Mesenchymal stem cell (in vitro differentiated cells and primary cell): ENCODE measurements around the gene SCNN1A.
A peak's percentile ranks its signal among the peaks of the same experiment; 100 is the strongest.

Source experiments
- DNase-seq: peaks from one replicate; pipeline ENCODE4 v3.0.0-alpha.2; 2013
- H2AFZ ChIP-seq: one replicate; pipeline ENCODE4 v1.6.1; 2013; ENCODE audit warnings: low read depth, mild to moderate bottlenecking, control low read depth, inconsistent platforms, low read length, moderate library complexity
- H2AK5ac ChIP-seq: 2 replicates; pipeline ENCODE4 v1.6.1; 2013; ENCODE audit warnings: low read length, moderate library complexity, mild to moderate bottlenecking, inconsistent platforms; ENCODE audit not compliant: severe bottlenecking
- H2BK120ac ChIP-seq: one replicate; pipeline ENCODE4 v1.6.1; 2013; ENCODE audit warnings: low read depth, mild to moderate bottlenecking, inconsistent platforms, low read length, moderate library complexity
- H2BK12ac ChIP-seq, 2 experiments: one replicate each; pipeline ENCODE4 v1.6.1; 2013; ENCODE audit warnings: inconsistent platforms in 2 of 2, low read length in 2 of 2, mild to moderate bottlenecking in 2 of 2, moderate library complexity in 2 of 2, control low read depth in 1 of 2
- H2BK15ac ChIP-seq: one replicate; pipeline ENCODE4 v1.6.1; 2013; ENCODE audit warnings: mild to moderate bottlenecking, low read depth, inconsistent platforms; ENCODE audit not compliant: poor library complexity, severe bottlenecking
- H2BK5ac ChIP-seq: 2 replicates; pipeline ENCODE4 v1.6.1; 2013; ENCODE audit warnings: low read depth, mild to moderate bottlenecking, low read length, control low read depth, inconsistent platforms; ENCODE audit not compliant: poor library complexity, severe bottlenecking
- H3K14ac ChIP-seq, 2 experiments: one replicate each; pipeline ENCODE4 v1.6.1; 2013; ENCODE audit warnings: inconsistent platforms in 2 of 2, low read length in 2 of 2, control low read depth in 1 of 2, mild to moderate bottlenecking in 1 of 2, moderate library complexity in 1 of 2
- H3K18ac ChIP-seq, 2 experiments: one replicate each; pipeline ENCODE4 v1.6.1; 2013; ENCODE audit warnings: inconsistent platforms in 2 of 2, low read length in 2 of 2, control low read depth in 1 of 2, low read depth in 1 of 2, mild to moderate bottlenecking in 1 of 2
- H3K23ac ChIP-seq, 2 experiments: one replicate each; pipeline ENCODE4 v1.6.1; 2013; ENCODE audit warnings: inconsistent platforms in 2 of 2, low read length in 2 of 2, mild to moderate bottlenecking in 2 of 2, moderate library complexity in 2 of 2, control low read depth in 1 of 2
- H3K27ac ChIP-seq: 2 replicates; pipeline ENCODE4 v1.5.1; 2013; ENCODE audit warnings: mild to moderate bottlenecking, moderate library complexity, low read length, control low read depth, inconsistent platforms; ENCODE audit not compliant: poor library complexity, severe bottlenecking
- H3K27me3 ChIP-seq, 2 experiments: 2 replicates each; pipeline versions ENCODE4 v1.6.1 to v1.7.0; 2013; ENCODE audit warnings: low read length in 2 of 2, mild to moderate bottlenecking in 2 of 2, moderate library complexity in 2 of 2, control low read depth in 1 of 2, inconsistent platforms in 1 of 2; ENCODE audit not compliant: control insufficient read depth in 1 of 2, insufficient read depth in 1 of 2
- H3K36me3 ChIP-seq, 2 experiments: 2 replicates each; pipeline versions ENCODE4 v1.6.1 to v1.7.0; 2013; ENCODE audit warnings: low read length in 2 of 2, control low read depth in 1 of 2, inconsistent platforms in 1 of 2, low read depth in 1 of 2, mild to moderate bottlenecking in 1 of 2; ENCODE audit not compliant: insufficient read depth in 2 of 2, control insufficient read depth in 1 of 2
- H3K4ac ChIP-seq, 2 experiments: one replicate each; pipeline ENCODE4 v1.6.1; 2013; ENCODE audit warnings: inconsistent platforms in 2 of 2, low read length in 2 of 2, mild to moderate bottlenecking in 2 of 2, moderate library complexity in 2 of 2, control low read depth in 1 of 2, low read depth in 1 of 2
- H3K4me1 ChIP-seq: 2 replicates; pipeline ENCODE4 v1.6.1; 2013; ENCODE audit warnings: low read depth, low read length, control low read depth; ENCODE audit not compliant: control insufficient read depth, insufficient read depth
- H3K4me2 ChIP-seq: 2 replicates; pipeline ENCODE4 v1.6.1; 2013; ENCODE audit warnings: low read length, mild to moderate bottlenecking, inconsistent platforms; ENCODE audit not compliant: poor library complexity, severe bottlenecking
- H3K4me3 ChIP-seq, 2 experiments: 2 replicates each; pipeline versions ENCODE4 v1.5.1 to v1.7.0; 2013; ENCODE audit warnings: low read length in 2 of 2, mild to moderate bottlenecking in 2 of 2, control low read depth in 1 of 2, low read depth in 1 of 2; ENCODE audit not compliant: insufficient read depth in 1 of 2
- H3K79me1 ChIP-seq: replicated peaks from 2 replicates; pipeline ENCODE4 v1.6.1; 2013; ENCODE audit warnings: mild to moderate bottlenecking, control low read depth, low read length, inconsistent platforms; ENCODE audit not compliant: poor library complexity, severe bottlenecking
- H3K9ac ChIP-seq: 2 replicates; pipeline ENCODE4 v1.7.0; 2013; ENCODE audit warnings: mild to moderate bottlenecking, low read length, moderate library complexity
- H3K9me3 ChIP-seq: 2 replicates; pipeline ENCODE4 v1.7.0; 2013; ENCODE audit warnings: mild to moderate bottlenecking, low read length; ENCODE audit not compliant: control insufficient read depth
- H4K8ac ChIP-seq: one replicate; pipeline ENCODE4 v1.6.1; 2013; ENCODE audit warnings: inconsistent platforms, mild to moderate bottlenecking, low read length, moderate library complexity
- H4K91ac ChIP-seq: one replicate; pipeline ENCODE4 v1.6.1; 2013; ENCODE audit warnings: mild to moderate bottlenecking, low read length, inconsistent platforms
- WGBS: methylation state at CpG from one replicate; pipeline ENCODE4 v1.1.7; 2013; ENCODE audit warnings: mixed read lengths; 5-methylcytosine and 5-hydroxymethylcytosine counted together

SCNN1A gene

DNA sequence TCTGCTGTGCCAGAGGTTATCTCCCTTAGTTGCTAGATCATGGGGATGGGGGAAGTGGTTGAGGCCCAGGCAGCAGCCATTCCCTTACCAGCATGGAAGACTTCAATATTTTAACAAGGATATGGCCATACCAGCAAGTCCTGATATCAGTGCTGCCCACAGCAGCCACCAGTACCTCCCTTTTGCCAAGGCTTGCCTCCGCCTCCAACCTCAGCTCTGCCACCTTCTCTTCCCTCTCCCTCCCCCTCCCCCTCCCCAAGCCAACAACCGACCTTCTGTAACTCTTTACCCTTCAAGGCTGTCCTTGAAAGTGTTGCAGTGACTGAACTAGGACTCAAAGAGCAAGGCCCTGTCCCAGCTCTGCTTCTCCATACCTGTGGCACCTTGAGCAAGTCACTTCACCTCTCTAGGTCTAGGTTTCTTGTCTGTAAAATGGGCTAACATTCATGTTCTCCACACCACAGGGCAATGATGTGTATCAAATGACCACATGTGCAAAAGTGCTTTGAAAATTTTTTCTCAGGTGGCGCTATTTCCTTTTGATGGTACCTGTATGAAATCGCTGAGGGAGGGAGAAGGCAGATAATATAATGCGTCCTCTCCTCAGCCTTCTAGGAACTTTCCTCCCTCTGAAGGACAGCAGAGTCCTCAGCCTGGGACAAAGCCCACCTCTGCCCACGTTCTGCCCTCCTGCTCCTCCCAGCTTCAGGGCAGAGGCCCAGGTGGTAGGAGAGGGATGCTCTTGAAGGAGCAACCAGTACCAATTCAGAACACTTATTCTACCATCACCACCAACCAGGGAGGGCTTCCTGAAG is 50.2 kb downstream of the SCNN1A start:
- WGBS, result 65% methylated on average over 2 of the region's 6 CpGs
- no peak overlapping the region for H3K14ac ChIP-seq

DNA sequence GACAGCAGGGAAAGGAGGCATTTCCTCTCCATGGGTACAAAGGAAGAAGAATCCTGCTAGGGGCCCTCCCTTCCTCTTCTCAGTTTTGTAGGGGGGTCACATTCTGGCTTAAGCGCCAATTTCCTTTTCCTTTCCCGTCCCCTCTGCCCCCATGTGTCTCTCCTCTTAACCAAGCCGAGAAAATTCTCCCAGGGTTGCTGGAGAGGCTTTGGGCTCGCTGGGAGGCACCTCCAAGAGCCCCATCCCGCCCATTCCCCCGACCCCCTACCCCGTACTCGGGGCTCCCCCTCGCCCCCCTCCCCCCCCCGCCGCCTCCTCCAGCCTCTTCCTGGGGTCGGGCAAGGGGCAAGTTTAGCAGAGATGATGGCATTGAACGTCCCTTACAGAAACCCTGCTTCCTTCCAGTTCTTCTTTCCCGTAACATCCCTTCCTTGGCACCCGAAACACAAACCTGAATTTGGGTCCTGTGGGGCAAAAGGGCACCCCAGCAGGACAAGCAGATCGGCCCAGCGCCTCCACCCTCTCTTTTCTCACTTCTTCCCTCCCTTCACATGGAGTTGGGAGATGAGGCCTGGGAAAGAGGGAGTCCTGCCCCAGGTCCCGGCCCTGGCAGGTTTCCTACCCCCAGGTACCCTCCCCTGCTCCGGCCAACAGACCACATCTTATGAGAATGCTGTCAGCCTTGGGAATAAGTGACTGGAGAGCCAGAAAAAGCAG is 51.2 kb downstream of the SCNN1A start:
- no peak for DNase-seq
- Histone ChIP-seq H3K27ac (peak overlapping the region; percentile 86), H4K91ac (peak overlapping the region; percentile 79), H3K18ac (peak overlapping the region; percentile 90 to 96), H3K4ac (peak overlapping the region in 1 of 2 experiments; percentile 73), H4K8ac (peak overlapping the region; percentile 83), H3K36me3 (peaks cover 30 to 39% of the 10 kb centered on the region in 2 experiments), H2BK15ac (no peak overlapping the region), H2BK120ac (peak overlapping the region; percentile 55), H3K14ac (no peak overlapping the region), H2AFZ (no peak overlapping the region), H3K4me1 (peaks cover 29% of the 10 kb centered on the region), H3K9ac (peak overlapping the region; percentile 87), H2BK12ac (no peak overlapping the region), H3K27me3 (no peaks in the 10 kb centered on the region), H3K23ac (no peak overlapping the region), H3K4me2 (no peak overlapping the region), H3K79me1 (peaks cover 21% of the 10 kb centered on the region), H3K4me3 (peak overlapping the region in 1 of 2 experiments; percentile 53), H2BK5ac (no peak overlapping the region), H3K9me3 (no peaks in the 10 kb centered on the region), H2AK5ac (peak overlapping the region; percentile 83)
- 49% methylated on average over 9 of the region's 19 CpGs for WGBS

More for the DNA sequence above, 50.2 kb downstream of the SCNN1A start:
- DNase-seq, result no peak
- H3K23ac ChIP-seq, result peak overlapping the region in 1 of 2 experiments; percentile 74
- H2BK120ac ChIP-seq, result no peak overlapping the region
- H3K4me3 ChIP-seq, result no peak overlapping the region
- no peaks in the 10 kb centered on the region for H3K9me3 ChIP-seq
- no peak overlapping the region for H2BK5ac ChIP-seq
- no peak overlapping the region for H3K4ac ChIP-seq
- no peak overlapping the region for H3K4me2 ChIP-seq
- peak overlapping the region; percentile 80 for H4K91ac ChIP-seq
- no peak overlapping the region for H2AK5ac ChIP-seq
- peak overlapping the region; percentile 29 to 58 for H3K18ac ChIP-seq
- peak overlapping the region; percentile 51 for H4K8ac ChIP-seq
- H3K9ac ChIP-seq, result peak overlapping the region; percentile 48
- H2BK15ac ChIP-seq, result peak overlapping the region; percentile 0
- no peaks in the 10 kb centered on the region for H3K27me3 ChIP-seq
- H3K27ac ChIP-seq, result no peak overlapping the region
- H2AFZ ChIP-seq, result no peak overlapping the region
- peaks cover 40 to 49% of the 10 kb centered on the region in 2 experiments for H3K36me3 ChIP-seq
- H3K4me1 ChIP-seq, result peaks cover 29% of the 10 kb centered on the region
- H2BK12ac ChIP-seq, result no peak overlapping the region
- H3K79me1 ChIP-seq, result peaks cover 30% of the 10 kb centered on the region

DNA sequence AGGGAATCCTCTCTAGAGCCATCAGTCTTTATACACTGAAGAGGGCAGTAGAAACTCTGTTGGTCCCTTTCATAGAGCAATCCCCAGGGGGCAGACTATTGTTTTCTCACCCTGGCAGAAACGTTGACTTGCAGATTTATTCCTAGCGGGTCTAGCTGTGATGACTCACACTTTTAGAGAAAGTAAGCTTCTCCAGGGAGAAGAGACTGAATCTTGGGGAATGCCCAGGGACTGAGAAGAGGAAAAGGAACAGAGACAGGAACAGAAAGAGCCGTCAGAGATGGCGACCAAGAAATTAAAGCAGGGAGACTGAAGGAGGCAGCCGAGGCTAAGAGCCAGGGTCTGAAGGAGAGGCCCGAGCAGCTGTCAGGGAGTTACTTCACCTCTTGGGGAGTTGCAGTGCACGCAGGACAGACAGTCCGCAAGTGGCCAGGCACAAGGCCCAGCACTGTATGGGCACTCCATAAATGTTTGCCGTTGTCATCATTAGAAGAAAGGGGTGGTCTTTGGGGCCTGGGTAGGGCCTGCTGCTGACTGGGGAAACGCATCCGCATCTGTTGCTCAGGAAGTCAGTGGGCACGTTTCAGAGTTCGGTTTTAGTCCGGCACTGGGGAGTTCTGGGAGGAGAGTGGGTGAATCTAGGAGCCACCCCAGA is 51.9 kb downstream of the SCNN1A start:
- peak overlapping the region; percentile 79 for H4K91ac ChIP-seq
- peak overlapping the region; percentile 90 to 96 for H3K18ac ChIP-seq
- H3K79me1 ChIP-seq, result peaks cover 14% of the 10 kb centered on the region
- no peak overlapping the region for H2BK120ac ChIP-seq
- H3K27me3 ChIP-seq, result peaks cover 0 to 4% of the 10 kb centered on the region in 2 experiments
- H2BK15ac ChIP-seq, result no peak overlapping the region
- H2BK5ac ChIP-seq, result peak overlapping the region; percentile 1
- peaks cover 24 to 32% of the 10 kb centered on the region in 2 experiments for H3K36me3 ChIP-seq
- 9% methylated on average over 14 of the region's 14 CpGs for WGBS
- H2AK5ac ChIP-seq, result peak overlapping the region; percentile 83
- H3K14ac ChIP-seq, result peak overlapping the region in 1 of 2 experiments; percentile 38
- no peaks in the 10 kb centered on the region for H3K9me3 ChIP-seq
- peak overlapping the region; percentile 87 for H3K9ac ChIP-seq
- no peak overlapping the region for H3K23ac ChIP-seq
- H2AFZ ChIP-seq, result no peak overlapping the region
- peak overlapping the region; percentile 47 to 73 for H3K4ac ChIP-seq
- peak; percentile 98 for DNase-seq
- H4K8ac ChIP-seq, result peak overlapping the region; percentile 83
- peak overlapping the region in 1 of 2 experiments; percentile 53 for H3K4me3 ChIP-seq
- H3K4me1 ChIP-seq, result peaks cover 28% of the 10 kb centered on the region
- H3K27ac ChIP-seq, result peak overlapping the region; percentile 86
- peak overlapping the region; percentile 29 to 64 for H2BK12ac ChIP-seq
- peak overlapping the region; percentile 35 for H3K4me2 ChIP-seq
